Measurements from ENCODE around the gene PCYT1B.
"Not testable (repeated sequence)": the region's sequence is repeated elsewhere in the genome, so short reads cannot be mapped to it uniquely, and the experiment has no call there.

- TF ChIP-seq SNAPC5 (CRISPR knock-in tag; IDR thresholded peaks at IDR 0.05); NR2C2 (CRISPR knock-in tag; IDR thresholded peaks at IDR 0.05); NR2C2 (tag; IDR thresholded peaks at IDR 0.05); BRD4 (IDR thresholded peaks at IDR 0.05): not testable (repeated sequence)
Measured at GRCh38 chrX:24655679-24656078, 8.5 kb upstream of the PCYT1B start.

Data from K562 (cell line).